Mesendoderm (in vitro differentiated cells): ENCODE results near the gene MYLK4.

Experiments used
- DNase-seq: peaks from one replicate; pipeline ENCODE4 v3.0.0; 2013
- H2AK5ac ChIP-seq: 2 replicates; pipeline ENCODE4 v1.6.1; 2013; ENCODE audit warnings: low read length, inconsistent platforms
- H2BK120ac ChIP-seq: 2 replicates; pipeline ENCODE4 v1.6.1; 2013; ENCODE audit warnings: low read depth, mild to moderate bottlenecking, low read length, moderate library complexity, mixed read lengths
- H2BK15ac ChIP-seq: replicated peaks from 2 replicates; pipeline ENCODE4 v1.6.1; 2013; ENCODE audit warnings: low read depth, mild to moderate bottlenecking, moderate library complexity
- H2BK5ac ChIP-seq: 2 replicates; pipeline ENCODE4 v1.6.1; 2013; ENCODE audit warnings: low read length, inconsistent platforms
- H3K18ac ChIP-seq: 2 replicates; pipeline ENCODE4 v1.6.1; 2013; ENCODE audit warnings: mild to moderate bottlenecking, low read length, mixed read lengths
- H3K23ac ChIP-seq: one replicate; pipeline ENCODE4 v1.6.1; 2013; ENCODE audit warnings: low read length
- H3K27ac ChIP-seq: 2 replicates; pipeline ENCODE4 v1.5.1; 2013; ENCODE audit warnings: low read depth, mild to moderate bottlenecking, inconsistent platforms, low read length, moderate library complexity
- H3K27me3 ChIP-seq: 2 replicates; pipeline ENCODE4 v1.6.1; 2013; ENCODE audit warnings: low read length, control low read depth, mild to moderate bottlenecking, inconsistent platforms; ENCODE audit not compliant: insufficient read depth, poor library complexity
- H3K36me3 ChIP-seq: 2 replicates; pipeline ENCODE4 v1.6.1; 2013; ENCODE audit warnings: low read length, inconsistent platforms; ENCODE audit not compliant: control insufficient read depth, insufficient read depth
- H3K4ac ChIP-seq: one replicate; pipeline ENCODE4 v1.6.1; 2013; ENCODE audit warnings: low read depth, mild to moderate bottlenecking, low read length, moderate library complexity
- H3K4me1 ChIP-seq: 2 replicates; pipeline ENCODE4 v1.6.1; 2013; ENCODE audit warnings: low read depth, low read length, inconsistent platforms; ENCODE audit not compliant: control insufficient read depth
- H3K4me2 ChIP-seq: 2 replicates; pipeline ENCODE4 v1.6.1; 2013; ENCODE audit warnings: low read length
- H3K4me3 ChIP-seq: 2 replicates; pipeline ENCODE4 v1.5.1; 2013; ENCODE audit warnings: mild to moderate bottlenecking, low read length
- H3K56ac ChIP-seq: one replicate; pipeline ENCODE4 v1.6.1; 2013; ENCODE audit warnings: low read length
- H3K79me1 ChIP-seq: 2 replicates; pipeline ENCODE4 v1.6.1; 2013; ENCODE audit warnings: low read length, inconsistent platforms
- H3K79me2 ChIP-seq: 2 replicates; pipeline ENCODE4 v1.6.1; 2013; ENCODE audit warnings: mild to moderate bottlenecking, low read length; ENCODE audit not compliant: control insufficient read depth, insufficient read depth
- H3K9ac ChIP-seq: 2 replicates; pipeline ENCODE4 v1.6.1; 2013; ENCODE audit warnings: low read length, inconsistent platforms
- H4K5ac ChIP-seq: one replicate; pipeline ENCODE4 v1.6.1; 2013; ENCODE audit warnings: low read length
- H4K8ac ChIP-seq: one replicate; pipeline ENCODE4 v1.6.1; 2013; ENCODE audit warnings: low read depth, mild to moderate bottlenecking, control low read depth, low read length, moderate library complexity
- WGBS: extraction: QIAGEN DNeasy Blood & Tissue Kit; methylation state at CpG from one replicate; pipeline ENCODE4 v1.1.7; 2013; ENCODE audit warnings: low lambda C conversion rate, missing lambda C conversion rate; ENCODE audit not compliant: insufficient coverage; ENCODE audit errors: extremely low coverage; 5-methylcytosine and 5-hydroxymethylcytosine counted together

Gene MYLK4

GRCh38 chr6:2758980-2759379 is 8.3 kb upstream of the MYLK4 start:
- Histone ChIP-seq H3K27me3 (no peaks in the 10 kb centered on the region), H3K79me2 (no peaks in the 10 kb centered on the region), H2AK5ac (no peak overlapping the region), H3K4me2 (no peak overlapping the region), H3K23ac (no peak overlapping the region), H2BK5ac (no peak overlapping the region), H2BK120ac (no peak overlapping the region), H4K5ac (no peak overlapping the region), H3K18ac (no peak overlapping the region), H3K4me1 (no peaks in the 10 kb centered on the region), H2BK15ac (no peak overlapping the region), H3K4me3 (no peak overlapping the region), H3K79me1 (no peaks in the 10 kb centered on the region), H4K8ac (no peak overlapping the region), H3K27ac (no peak overlapping the region), H3K4ac (no peak overlapping the region), H3K9ac (no peak overlapping the region), H3K56ac (no peak overlapping the region), H3K36me3 (no peaks in the 10 kb centered on the region)
- no peak for DNase-seq
- no CpG with 5 or more reads among the region's 3 CpGs for WGBS

DNA sequence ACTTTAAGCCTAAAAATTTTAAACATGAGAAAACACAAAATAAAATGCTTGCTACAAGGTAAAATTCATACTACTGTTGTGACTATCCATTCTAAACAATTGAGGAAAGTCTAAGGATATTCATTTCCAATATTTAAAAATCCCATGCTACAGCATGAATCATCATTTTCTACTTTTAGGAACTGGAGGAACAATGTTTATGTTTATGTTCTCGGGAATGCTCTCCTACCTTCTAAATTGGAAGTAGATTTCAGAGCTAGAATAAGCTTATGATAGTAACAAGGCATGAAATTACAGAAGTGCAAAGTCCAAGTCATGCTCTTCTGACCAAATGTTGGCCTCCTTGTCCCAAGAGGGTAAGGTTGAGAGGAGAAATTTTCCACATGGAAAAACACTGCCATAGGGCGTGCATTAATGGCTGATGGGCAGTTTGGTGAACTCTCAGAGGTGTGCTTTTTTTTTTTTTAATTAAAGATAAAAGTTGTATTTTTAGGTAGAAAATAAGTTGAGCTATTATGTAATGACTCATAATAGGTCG is 6.0 kb upstream of the MYLK4 start:
- 100% methylated on average over 1 of the region's 3 CpGs for WGBS
- H3K9ac ChIP-seq, result no peak overlapping the region
- H3K36me3 ChIP-seq, result no peaks in the 10 kb centered on the region
- H3K79me2 ChIP-seq, result no peaks in the 10 kb centered on the region
- H3K4me3 ChIP-seq, result no peak overlapping the region
- H3K56ac ChIP-seq, result no peak overlapping the region
- no peak overlapping the region for H3K4me2 ChIP-seq
- H3K4ac ChIP-seq, result no peak overlapping the region
- H2BK120ac ChIP-seq, result no peak overlapping the region
- no peak overlapping the region for H3K18ac ChIP-seq
- no peak overlapping the region for H2BK15ac ChIP-seq
- no peak overlapping the region for H4K8ac ChIP-seq
- no peaks in the 10 kb centered on the region for H3K27me3 ChIP-seq
- H3K4me1 ChIP-seq, result no peaks in the 10 kb centered on the region
- no peak overlapping the region for H3K27ac ChIP-seq
- H3K23ac ChIP-seq, result no peak overlapping the region
- H4K5ac ChIP-seq, result no peak overlapping the region
- H2BK5ac ChIP-seq, result no peak overlapping the region
- no peaks in the 10 kb centered on the region for H3K79me1 ChIP-seq
- H2AK5ac ChIP-seq, result no peak overlapping the region
- DNase-seq, result no peak

DNA sequence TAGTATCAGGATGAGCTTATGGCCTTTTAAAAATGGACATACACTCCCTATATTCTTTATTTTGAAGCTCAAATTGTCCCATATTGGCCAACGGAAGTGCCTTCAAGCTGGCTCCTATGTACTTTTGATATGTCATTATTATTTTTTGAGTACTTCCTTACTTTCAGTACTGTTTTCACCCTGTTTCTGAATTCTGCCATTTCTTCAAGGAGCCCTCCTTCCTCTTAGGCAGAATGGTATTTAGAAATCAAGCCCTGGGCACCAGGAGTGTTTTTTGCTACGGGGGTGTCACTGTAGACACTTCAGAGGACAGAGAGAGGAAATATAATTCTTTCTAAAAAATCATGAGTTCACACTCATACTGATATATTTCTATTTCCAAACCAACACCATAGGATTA is 5.5 kb upstream of the MYLK4 start:
- no peak overlapping the region for H4K8ac ChIP-seq
- no peak overlapping the region for H2BK120ac ChIP-seq
- no peak overlapping the region for H3K4me2 ChIP-seq
- H3K4ac ChIP-seq, result no peak overlapping the region
- H3K27me3 ChIP-seq, result no peaks in the 10 kb centered on the region
- H3K9ac ChIP-seq, result no peak overlapping the region
- no CpG with 5 or more reads among the region's 2 CpGs for WGBS
- H3K4me3 ChIP-seq, result no peak overlapping the region
- H2AK5ac ChIP-seq, result no peak overlapping the region
- no peaks in the 10 kb centered on the region for H3K79me2 ChIP-seq
- H2BK5ac ChIP-seq, result no peak overlapping the region
- H3K18ac ChIP-seq, result no peak overlapping the region
- H3K23ac ChIP-seq, result no peak overlapping the region
- no peak overlapping the region for H4K5ac ChIP-seq
- H2BK15ac ChIP-seq, result no peak overlapping the region
- no peak for DNase-seq
- H3K56ac ChIP-seq, result no peak overlapping the region
- H3K4me1 ChIP-seq, result no peaks in the 10 kb centered on the region
- no peaks in the 10 kb centered on the region for H3K36me3 ChIP-seq
- H3K27ac ChIP-seq, result no peak overlapping the region
- H3K79me1 ChIP-seq, result no peaks in the 10 kb centered on the region

- Histone ChIP-seq H3K4me3 (no peak overlapping the region), H3K23ac (no peak overlapping the region), H3K4me1 (no peaks in the 10 kb centered on the region), H3K36me3 (no peaks in the 10 kb centered on the region), H4K8ac (no peak overlapping the region), H3K9ac (no peak overlapping the region), H3K27ac (no peak overlapping the region), H4K5ac (no peak overlapping the region), H3K79me2 (no peaks in the 10 kb centered on the region), H2BK15ac (no peak overlapping the region), H3K79me1 (no peaks in the 10 kb centered on the region), H3K18ac (no peak overlapping the region), H2BK120ac (no peak overlapping the region), H3K56ac (no peak overlapping the region), H3K27me3 (no peaks in the 10 kb centered on the region), H2BK5ac (no peak overlapping the region), H3K4ac (no peak overlapping the region), H3K4me2 (no peak overlapping the region), H2AK5ac (no peak overlapping the region)
- DNase-seq, result no peak
- WGBS, result no CpG with 5 or more reads among the region's 3 CpGs
Measured at GRCh38 chr6:2755456-2755855, 4.7 kb upstream of the MYLK4 start.

GRCh38 chr6:2754911-2755310 is 4.2 kb upstream of the MYLK4 start:
- no peak overlapping the region for H4K8ac ChIP-seq
- H3K79me1 ChIP-seq, result no peaks in the 10 kb centered on the region
- no peak overlapping the region for H3K4me2 ChIP-seq
- no peak overlapping the region for H3K4ac ChIP-seq
- no peaks in the 10 kb centered on the region for H3K4me1 ChIP-seq
- no peak overlapping the region for H4K5ac ChIP-seq
- no peaks in the 10 kb centered on the region for H3K36me3 ChIP-seq
- no CpG with 5 or more reads among the region's 1 CpG for WGBS
- H3K79me2 ChIP-seq, result no peaks in the 10 kb centered on the region
- no peak overlapping the region for H2BK120ac ChIP-seq
- no peak for DNase-seq
- no peak overlapping the region for H3K56ac ChIP-seq
- H3K4me3 ChIP-seq, result no peak overlapping the region
- no peak overlapping the region for H3K18ac ChIP-seq
- H2BK5ac ChIP-seq, result no peak overlapping the region
- no peak overlapping the region for H3K27ac ChIP-seq
- no peak overlapping the region for H3K9ac ChIP-seq
- H3K23ac ChIP-seq, result no peak overlapping the region
- H2AK5ac ChIP-seq, result no peak overlapping the region
- no peaks in the 10 kb centered on the region for H3K27me3 ChIP-seq
- no peak overlapping the region for H2BK15ac ChIP-seq

GRCh38 chr6:2754393-2754792 is 3.7 kb upstream of the MYLK4 start:
- H3K36me3 ChIP-seq, result no peaks in the 10 kb centered on the region
- H3K4me2 ChIP-seq, result no peak overlapping the region
- H3K79me1 ChIP-seq, result no peaks in the 10 kb centered on the region
- DNase-seq, result no peak
- H3K56ac ChIP-seq, result no peak overlapping the region
- no peak overlapping the region for H3K18ac ChIP-seq
- no peak overlapping the region for H4K5ac ChIP-seq
- no peaks in the 10 kb centered on the region for H3K27me3 ChIP-seq
- H3K4me1 ChIP-seq, result no peaks in the 10 kb centered on the region
- H3K23ac ChIP-seq, result no peak overlapping the region
- no peaks in the 10 kb centered on the region for H3K79me2 ChIP-seq
- no peak overlapping the region for H3K4me3 ChIP-seq
- no peak overlapping the region for H3K4ac ChIP-seq
- no peak overlapping the region for H2BK120ac ChIP-seq
- WGBS, result no CpG with 5 or more reads among the region's 3 CpGs
- no peak overlapping the region for H2BK15ac ChIP-seq
- no peak overlapping the region for H3K27ac ChIP-seq
- no peak overlapping the region for H2BK5ac ChIP-seq
- H3K9ac ChIP-seq, result no peak overlapping the region
- no peak overlapping the region for H4K8ac ChIP-seq
- no peak overlapping the region for H2AK5ac ChIP-seq
